Iris pigment epithelial cell (primary cell): ENCODE results near the gene MLLT1.

Experiments used
- DNase-seq: peaks from one replicate; pipeline ENCODE4 v3.0.0-alpha.2; 2011; ENCODE audit warnings: low read depth

The MLLT1 gene

DNA sequence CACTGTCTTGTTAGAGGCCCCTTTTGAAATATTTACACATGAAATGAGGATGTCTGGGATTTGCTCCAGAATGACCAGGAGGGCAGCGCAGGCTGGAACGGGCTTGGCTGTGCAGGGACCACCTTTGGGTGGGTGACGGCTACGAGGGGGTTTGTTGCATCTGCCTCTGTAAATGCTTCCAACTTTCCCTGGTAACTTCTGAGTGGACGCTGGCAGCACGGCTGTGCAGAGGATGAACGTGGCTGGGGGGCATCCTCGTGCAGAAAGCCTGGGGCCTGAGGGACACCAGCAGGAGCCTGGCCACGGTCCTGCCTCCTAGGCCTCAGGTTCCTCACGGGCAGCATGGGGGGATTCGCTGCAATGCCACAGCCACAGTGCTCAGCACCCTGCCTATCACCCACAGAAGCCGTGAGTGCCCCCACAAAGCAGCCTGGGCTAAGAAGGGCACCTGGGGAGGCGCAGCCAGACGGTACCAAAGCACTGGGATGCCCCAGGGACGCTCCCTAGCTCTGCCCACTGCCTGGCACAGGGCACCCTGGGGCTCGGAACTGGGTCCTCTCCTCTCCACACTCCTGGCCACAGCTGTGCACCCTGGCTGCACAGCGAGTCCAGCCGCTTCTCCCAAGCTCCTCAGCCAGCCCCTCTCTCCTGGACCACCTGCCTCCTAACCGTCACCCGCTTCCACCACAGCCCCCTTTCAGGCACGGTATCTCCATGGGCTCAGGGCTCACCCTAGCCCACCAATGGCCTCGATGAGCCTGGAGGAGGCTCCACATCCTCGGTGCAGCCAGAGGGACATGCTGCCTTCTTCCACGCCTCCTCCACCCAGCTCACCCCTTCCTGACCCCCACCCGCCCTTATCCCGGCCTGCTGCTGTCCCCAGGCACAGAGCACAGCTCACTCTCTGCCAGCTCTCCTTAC is 44.5 kb downstream of the MLLT1 start:
- no peak for DNase-seq

DNA sequence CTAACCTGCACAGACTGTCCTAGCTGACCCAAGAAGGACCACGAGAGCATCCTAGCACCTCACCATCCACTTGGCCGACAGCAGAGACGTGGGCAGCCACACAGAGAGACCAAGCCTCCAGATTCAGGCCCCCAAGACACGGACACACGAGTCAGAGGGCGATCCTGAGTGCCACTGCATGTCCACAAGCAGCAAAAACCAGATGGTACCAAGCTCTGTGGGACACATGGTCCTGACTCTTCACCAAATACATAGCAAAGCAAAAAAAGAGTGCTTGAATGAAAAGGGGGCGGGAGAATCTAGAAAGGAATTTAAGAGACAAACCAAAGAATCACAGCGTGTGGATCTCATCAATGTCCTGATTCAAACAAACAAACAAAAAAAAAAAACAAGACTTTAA is 45.2 kb downstream of the MLLT1 start:
- DNase-seq: no peak

DNA sequence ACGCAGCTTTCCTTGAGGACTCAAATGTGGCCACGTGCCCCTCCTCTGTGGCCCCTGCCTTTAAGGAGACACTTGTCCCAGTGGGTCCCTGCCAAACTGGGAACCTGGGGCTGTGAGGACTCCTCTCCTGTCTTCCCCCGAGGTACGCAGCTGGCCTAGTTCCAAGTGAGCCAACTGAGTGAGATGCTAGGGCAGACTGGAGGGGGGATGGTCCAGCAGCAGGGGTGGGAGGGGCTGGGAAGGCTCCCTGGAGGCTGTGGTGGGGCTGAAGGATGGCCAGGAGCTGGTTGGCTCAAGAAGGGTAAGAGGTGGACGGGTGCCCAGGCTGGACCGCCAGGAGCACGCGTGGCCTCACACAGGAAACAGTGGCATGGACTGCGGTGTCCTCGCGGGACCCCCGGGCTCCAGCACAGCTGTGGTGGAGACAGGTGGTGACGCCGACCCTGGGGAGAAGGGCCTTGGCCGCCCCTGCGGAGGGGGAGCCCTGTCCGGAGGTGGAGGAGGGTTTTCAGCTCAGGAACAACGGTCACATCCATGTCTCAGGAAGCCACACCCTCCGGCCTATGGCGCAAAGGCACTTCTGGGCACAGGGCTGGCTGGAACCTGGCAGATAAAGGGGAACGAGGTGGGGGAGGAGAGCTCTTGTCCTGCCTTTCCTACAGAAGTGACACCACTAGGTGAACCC is 45.8 kb downstream of the MLLT1 start:
- no peak for DNase-seq

DNA sequence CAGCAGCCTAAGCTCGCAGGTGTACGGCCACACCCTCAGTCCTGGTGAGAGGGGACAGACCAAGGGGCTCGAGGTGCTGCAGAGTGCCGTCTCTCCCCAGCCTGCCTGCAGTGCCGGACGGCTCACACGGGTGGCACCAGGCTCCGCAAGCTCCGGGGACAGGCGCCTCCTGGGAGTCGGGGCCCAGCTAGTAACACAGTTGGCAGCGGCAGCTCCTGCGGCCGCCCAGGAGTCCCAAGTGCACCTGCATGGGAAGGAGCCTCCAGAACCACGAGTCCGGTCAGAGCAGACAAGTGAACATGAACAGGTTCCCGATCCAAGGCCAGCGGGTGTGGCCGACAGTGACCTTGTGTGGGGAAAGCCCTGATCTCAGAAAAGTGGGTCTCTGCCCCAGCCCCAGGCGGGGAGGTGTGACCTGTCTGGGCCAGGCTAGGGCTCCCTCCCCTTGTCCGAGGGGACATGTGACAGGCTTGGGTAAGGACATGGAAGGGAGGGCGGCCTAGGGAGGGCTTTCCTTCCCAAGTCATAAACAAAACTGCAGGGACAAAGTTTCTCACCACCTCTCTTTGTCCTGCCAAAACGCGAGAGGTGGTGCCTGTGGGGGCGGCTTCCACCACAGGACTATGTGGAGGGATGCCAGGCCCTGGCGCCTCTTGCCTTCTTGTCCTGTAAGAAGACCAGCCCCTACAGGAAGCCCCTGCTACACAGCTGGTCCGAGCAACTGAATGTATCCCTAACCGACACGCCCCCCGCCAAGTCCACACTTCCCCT is 46.5 kb downstream of the MLLT1 start:
- peak; percentile 44 for DNase-seq

DNA sequence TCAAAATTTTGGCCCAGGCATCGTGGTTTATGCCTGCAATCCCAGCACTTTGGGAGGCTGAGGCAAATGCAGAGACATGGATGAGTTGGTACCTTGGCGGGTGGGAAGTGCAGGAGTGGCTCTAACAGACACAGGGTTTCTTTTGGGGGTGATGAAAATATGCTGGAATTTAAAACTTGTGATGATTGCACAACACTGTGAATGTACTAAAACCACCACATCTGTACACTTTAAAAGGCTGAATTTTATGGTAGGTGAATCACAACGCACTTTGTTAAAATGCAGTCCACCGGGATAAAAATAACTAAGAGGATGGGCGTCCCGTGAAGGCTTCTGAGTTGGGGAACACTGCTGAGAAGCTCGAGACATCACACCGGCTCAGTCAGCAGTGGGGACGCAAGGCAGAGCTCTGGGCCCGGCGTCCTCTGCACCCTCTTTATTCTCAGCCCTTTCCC is 47.1 kb downstream of the MLLT1 start:
- DNase-seq: peak; percentile 88

DNA sequence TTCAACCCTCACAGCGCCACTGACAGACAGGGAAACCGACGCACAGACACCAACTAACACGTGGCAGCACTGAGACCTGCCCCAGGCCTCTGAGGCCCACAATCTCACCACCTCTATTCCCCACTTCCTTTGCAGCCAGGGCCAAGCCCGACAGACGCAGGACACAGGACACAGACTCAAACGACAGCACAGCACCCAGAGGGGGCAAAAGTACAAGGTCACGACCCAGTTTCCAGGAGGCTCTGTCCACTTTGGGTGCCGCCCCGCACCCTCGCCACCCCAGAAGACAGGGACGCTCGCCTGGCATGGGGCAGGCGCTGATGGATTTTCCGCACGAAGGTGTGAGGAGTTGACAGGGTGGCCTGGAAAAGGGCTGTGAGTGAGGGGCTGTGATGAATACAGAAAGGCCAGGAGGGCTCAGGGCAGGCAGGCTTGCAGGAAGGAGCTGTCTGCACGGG is 48.8 kb downstream of the MLLT1 start:
- DNase-seq: no peak

DNA sequence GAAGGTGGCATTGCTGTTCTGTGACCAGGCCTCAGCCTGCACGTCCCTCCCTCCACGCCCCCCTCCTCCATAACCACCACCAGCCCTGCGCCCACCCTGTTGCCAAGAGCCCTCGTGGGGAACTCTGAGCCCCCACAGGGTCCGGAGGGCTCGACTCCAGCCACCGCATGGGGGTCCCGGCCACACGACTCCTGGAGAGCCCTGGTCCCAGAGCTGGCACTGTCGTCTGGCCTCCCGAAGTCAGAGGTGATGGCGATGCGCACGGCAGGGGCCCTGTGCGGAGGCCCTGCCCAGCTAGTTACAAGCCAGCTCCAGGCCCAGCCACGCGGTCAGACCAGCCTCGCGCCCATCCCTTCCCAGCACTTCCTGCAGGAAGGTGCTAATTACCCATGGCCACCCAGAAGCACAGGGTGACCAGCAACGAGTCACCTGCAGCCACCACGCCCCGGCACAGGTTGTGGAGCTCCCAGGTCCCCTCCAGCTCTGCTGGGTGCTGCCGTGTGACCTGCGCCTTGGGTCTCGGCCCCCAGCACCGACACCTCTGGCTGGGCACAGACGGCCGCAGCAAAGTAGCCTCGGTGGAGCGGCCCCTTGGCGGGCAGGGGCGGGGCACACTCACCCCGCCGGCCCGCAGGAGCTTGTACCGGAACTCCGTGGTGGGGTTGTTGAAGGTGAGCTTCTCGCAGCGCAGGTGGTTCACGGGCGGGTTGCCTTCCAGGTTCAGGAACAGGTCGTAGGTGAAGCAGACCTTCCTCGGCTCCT is 49.6 kb downstream of the MLLT1 start:
- no peak for DNase-seq

DNA sequence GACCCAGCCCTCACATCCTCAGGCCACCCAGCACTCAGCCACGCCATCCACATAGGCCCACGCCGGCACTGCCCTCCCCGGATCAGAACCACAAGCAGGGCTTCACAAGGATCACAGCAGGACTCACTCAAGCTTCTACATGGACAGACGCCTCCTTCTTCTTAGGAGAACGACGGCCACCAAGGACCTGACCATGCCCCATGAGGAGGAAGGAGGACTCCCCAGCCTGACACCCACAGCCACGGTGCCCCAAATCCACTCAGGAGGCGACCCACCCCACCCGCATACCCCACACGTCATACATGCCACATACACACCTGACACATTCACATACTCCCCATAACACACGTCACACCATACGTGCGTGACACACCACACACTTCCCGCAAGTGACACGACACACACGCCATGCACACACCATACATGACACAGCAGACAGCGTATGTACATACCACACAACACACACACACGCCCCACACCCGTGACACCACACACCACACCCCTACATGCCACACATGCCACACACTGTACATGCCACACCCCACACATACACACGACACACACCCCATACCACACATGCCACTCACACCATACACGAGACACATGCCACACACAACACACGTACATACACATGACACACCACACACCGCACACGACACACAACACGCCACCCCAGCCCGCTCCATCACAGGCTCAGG is 50.4 kb downstream of the MLLT1 start:
- DNase-seq: no peak

DNA sequence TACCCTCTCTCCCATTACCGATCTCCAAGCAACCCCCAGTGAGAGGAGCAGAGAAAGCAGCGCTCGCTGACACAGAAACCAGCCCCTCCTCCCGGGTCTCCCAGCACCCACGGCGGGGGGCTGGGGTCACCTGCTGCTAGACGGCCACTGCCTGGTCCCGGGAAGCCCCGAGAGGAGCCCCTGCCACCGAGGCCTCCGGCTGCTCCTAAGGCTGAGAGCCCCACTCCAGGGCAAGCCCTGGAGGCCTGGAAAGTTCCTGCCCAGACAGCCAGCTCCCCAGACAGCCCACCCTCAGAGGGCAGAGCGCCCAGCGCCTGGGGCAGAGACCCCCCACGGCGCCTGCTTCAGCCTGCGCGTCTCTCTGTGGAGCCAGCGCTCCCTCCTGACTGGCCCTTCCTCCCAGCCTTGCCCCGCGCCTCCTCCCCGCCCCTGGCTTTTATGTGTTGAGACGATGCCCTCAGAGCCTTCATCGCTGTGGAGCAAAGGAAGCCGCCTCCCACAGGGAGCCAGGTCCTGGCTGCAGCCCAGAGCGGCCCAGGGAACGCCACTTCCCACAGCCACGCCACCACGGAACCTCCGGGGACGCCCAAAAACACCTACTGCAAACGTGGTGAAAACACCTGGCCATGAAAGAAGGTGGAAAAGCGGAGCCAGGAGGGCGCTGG is 51.1 kb downstream of the MLLT1 start:
- no peak for DNase-seq

DNA sequence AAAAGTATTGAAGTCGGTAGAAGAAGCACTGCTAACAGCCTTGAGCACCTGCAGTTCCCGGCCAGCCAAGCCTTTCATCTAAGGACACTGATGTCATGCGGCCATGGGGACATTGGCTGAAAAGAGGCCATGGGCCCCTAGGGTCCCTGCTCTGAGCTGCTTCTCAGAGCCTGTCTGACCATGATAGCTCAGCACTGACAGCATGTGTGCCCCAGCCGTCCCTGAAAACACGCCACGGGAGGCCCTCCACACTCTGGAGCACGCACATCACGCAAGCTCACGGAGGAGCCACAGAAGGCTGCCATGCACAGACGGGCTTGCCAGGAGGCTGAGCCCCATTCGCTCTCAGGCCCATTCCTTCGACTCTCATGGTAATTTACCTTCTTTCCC is 51.8 kb downstream of the MLLT1 start:
- no peak for DNase-seq

DNA sequence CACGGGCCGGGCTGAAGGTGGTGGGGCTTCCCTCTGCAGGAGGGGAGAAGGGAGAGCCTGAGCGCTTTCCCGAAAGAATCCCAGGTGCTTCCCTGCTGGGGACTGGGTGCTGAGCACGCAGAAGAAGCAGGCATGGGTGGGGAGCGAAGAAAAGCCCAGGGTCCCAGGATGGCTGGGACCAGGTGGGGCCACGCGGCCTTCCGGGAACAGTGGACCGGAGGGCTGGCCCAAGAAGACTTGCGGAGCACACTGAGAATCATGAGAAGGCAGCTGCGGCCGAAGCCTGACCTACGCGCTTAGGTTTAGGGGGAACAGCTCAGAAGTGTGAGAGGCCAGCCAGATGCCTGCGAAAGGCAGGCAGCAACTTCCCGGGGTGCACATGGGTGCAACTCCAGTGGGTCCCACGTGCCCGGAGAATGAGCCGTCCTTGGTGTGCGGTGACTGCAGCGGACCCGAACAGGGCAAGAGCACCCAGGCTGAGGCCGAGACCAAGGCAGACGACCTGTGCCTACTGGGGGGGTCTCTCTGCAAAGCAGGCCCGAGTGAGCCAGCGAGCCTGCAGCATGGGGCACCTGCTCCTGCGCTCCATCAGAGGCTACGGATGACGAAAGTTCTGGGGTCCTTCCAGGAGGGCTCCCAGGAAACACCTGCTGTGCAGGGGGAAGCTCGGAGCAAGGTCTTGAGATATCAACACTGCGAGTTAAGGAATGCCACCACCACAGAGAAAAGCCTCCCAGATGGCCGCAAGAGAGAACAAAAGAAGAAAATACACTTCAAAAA is 52.4 kb downstream of the MLLT1 start:
- no peak for DNase-seq

DNA sequence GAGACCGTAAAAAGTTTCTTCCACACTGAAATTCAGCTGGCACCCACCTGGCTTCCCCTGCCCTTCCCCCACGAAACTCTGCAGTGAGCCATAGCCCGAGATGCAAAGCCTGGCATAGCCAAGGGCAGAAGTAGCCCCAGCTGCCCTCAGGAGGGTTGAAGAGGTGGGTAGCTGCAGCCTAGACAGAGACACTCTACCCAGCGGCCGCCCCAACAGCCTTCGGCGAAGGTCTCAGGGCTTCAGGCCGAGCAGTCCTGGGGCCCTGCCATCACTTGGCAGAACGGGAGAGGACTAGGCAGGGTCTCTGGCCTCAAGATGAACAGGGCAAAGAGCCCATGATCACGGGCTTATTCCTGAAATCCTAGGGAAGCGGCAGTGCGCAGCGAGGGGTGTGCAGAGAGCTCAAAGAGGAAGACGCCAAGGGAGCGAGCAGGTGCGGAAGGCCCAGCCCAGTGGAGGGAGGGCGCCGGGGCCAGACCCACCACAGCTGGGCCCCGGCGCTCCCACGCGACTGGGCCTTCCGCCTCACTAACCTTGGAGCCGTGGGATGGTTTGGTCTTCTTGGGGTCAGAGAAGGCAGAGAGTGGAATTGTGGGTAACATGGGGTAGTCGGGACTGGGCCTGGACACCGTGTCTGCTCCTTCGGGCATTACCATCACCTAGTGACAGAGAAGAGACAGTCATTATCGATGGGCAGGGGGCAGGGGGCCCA is 53.2 kb downstream of the MLLT1 start:
- no peak for DNase-seq

DNA sequence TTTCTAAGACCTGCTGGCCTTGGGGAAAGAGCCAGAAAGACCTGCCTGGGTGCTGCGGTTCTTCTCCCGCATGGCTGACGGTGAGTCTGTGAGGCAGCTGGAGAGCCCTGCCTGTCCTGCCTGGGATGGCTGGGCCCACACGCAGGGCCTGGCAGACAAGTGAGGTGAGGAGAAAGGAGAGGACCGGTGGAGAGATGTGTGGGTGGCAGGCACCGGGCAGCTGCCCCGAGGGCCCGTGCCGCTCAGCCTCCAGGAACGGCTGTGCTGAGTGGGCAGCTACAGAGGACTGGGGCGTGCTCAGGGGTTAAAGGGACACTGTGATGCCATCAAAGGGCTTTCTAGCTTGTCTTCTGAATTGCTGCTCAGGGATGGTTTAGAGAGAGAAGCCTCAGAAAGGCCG is 53.8 kb downstream of the MLLT1 start:
- DNase-seq: no peak

DNA sequence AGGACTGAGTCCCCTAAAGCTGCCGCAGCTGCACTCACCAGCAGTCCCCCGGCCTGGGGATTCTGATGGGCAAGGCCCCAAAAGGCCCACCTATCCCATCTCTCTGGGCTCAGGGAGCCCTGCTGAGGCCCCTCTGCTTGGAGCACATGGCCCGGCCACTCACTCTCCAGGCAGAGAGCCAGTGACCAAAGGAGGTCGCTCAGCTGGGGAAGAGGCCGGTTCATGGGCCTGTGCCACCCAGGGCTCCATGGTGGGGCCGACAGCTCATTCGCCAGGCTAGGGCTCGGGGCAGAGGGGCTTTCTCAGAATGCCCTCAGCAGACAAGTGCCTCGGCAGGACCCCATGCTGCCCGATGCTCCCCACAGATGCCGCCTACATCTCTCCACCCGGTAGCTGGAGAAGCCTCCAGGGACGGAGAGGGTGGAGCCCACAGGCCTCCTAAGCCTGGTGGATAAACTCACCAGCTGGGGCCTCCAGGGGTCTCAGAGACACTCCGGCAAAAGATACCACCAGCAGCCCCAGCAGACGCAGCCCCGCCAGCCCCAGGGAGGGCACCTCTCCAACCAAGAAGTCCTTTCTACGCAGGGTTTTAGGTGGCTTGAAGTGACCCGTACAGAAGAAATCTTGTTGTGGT is 54.4 kb downstream of the MLLT1 start:
- no peak for DNase-seq

DNA sequence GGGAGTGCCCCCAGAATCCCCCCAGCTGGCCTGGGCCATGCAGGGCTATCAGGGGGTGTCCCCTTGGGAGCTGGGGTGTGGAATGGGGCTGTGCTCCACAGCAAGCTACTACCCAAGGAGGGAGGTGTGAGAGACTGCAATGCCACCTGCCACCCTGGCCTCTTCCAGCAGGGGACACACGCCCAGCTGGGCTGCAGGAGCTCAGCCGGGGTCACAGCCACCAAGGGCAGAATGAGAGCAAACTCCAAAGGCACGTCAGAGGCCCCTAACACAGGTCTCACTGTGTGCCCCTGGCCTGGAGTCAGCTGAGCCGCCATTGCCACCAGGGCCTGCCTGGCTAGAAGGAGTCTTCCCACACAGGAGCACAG is 55.5 kb downstream of the MLLT1 start:
- no peak for DNase-seq

DNA sequence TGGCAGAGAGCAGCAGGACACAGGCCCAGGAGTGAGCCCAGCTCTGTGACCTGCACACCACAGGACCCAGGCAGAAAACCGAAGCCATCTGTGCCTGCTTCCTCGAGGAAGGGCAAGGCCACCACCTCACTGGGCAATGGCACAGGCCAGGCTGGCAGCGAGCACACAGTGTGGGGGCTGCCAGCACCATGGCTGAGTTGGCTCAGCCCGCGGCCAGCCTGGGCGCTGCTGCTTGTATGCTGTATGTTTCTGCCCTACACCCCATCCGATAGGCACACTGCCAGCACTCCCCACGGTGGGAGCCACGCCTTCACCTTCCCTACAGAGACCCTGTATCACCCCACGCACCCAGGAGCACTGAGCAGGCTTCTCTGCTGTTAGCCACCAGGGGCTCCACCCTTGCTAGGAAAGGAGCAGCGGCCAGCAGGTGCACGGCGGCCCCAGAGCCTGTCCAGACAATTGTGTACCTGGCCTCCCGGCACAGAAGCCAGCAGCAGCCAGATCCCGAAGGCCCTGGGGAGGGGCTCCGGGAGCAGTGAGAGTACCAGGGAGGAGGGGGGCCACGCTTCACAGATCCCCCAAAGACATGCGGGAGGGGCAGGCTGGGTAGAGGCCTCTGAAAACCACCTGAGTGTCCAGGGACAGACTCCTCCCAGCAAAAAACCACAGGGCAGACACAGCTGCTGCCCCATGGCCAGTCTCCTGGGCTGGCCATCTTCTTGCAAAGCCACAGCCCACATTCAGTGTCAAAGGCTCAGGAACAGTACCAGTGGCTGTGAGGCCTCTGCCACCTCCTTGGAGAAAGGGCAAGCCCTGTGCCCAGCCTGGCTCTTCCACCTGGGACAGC is 56.1 kb downstream of the MLLT1 start:
- DNase-seq: no peak

DNA sequence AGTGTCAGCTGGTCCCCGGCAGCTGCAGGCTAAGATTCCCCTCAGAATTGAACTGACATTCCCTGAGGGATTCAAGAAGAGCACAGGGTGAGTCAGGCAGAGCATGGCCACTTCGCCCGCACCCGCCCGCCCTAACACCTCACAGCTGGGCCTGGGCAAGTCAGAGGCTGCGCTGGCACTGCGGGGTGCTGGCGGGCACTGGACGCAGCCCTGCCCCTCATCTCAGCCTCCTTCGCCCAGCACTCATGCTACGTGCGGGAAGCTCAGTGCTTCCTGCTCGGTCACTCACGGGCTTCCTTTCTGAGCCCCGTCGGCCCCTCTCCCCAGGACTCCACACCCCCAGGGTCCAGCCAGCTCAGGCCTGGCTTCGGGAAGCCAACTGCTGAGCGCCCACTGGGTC is 56.9 kb downstream of the MLLT1 start:
- no peak for DNase-seq
